Measurements from ENCODE around the gene ATP4A. TPM values are rescaled to one million over a fixed set of nuclear protein-coding genes. Genes with fewer than 3 reads are reported as not detected.

The ATP4A gene
- total and polyA plus RNA-seq, 9 of the 15 experiments (the other 6 are each of a cell fraction or from before 2014, with no cell fraction given): 0.15 TPM; not detected in 8

- TF ChIP-seq, protein P1, sequence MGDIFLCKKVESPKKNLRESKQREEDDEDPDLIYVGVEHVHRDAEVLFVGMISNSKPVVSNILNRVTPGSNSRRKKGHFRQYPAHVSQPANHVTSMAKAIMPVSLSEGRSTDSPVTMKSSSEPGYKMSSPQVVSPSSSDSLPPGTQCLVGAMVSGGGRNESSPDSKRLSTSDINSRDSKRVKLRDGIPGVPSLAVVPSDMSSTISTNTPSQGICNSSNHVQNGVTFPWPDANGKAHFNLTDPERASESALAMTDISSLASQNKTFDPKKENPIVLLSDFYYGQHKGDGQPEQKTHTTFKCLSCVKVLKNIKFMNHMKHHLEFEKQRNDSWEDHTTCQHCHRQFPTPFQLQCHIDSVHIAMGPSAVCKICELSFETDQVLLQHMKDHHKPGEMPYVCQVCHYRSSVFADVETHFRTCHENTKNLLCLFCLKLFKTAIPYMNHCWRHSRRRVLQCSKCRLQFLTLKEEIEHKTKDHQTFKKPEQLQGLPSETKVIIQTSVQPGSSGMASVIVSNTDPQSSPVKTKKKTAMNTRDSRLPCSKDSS (IDR thresholded peaks at IDR 0.05; ENCODE audit: low read depth, partially characterized antibody): no peak
- TF ChIP-seq HNRNPLL (IDR thresholded peaks at IDR 0.05; ENCODE audit: low read depth, low read length, poor library complexity, severe bottlenecking) (peak; percentile 74), PCBP2 (IDR thresholded peaks at IDR 0.05; ENCODE audit: low read depth, low read length, poor library complexity, severe bottlenecking) (no peak), BRD4 (IDR thresholded peaks at IDR 0.05) (no peak), DLX4 (CRISPR knock-in tag; IDR thresholded peaks at IDR 0.05) (no peak), KHSRP (IDR thresholded peaks at IDR 0.05) (peak; percentile 100), POLR3G (IDR thresholded peaks at IDR 0.05; ENCODE audit: extremely low read depth, insufficient read length, insufficient replicate concordance) (no peak), ZZZ3 (IDR thresholded peaks at IDR 0.05) (no peak), RHOXF2B (CRISPR knock-in tag; conservative IDR thresholded peaks at IDR 0.05) (no peak; the same call in 1 of the 2 replicates), MGA (IDR thresholded peaks at IDR 0.05) (peak; percentile 90), HDAC8 (tag; IDR thresholded peaks at IDR 0.05) (no peak)
- TF ChIP-seq, protein P2, sequence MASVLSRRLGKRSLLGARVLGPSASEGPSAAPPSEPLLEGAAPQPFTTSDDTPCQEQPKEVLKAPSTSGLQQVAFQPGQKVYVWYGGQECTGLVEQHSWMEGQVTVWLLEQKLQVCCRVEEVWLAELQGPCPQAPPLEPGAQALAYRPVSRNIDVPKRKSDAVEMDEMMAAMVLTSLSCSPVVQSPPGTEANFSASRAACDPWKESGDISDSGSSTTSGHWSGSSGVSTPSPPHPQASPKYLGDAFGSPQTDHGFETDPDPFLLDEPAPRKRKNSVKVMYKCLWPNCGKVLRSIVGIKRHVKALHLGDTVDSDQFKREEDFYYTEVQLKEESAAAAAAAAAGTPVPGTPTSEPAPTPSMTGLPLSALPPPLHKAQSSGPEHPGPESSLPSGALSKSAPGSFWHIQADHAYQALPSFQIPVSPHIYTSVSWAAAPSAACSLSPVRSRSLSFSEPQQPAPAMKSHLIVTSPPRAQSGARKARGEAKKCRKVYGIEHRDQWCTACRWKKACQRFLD (CRISPR knock-in tag; IDR thresholded peaks at IDR 0.05): peak; percentile 16; the same call in 1 of the 2 replicates
Observed at GRCh38 chr19:35612559-35613321, 49.3 kb upstream of the ATP4A start, which contains the start of gene HAUS5 (continued).

Measured in K562 (cell line).